SU-DHL-6 (cell line): ENCODE data around the gene ATP10D.

Experiments used
- H2AFZ ChIP-seq: fragments of 200-600 bp; sonication (generic); 2 replicates; pipeline ENCODE4 v1.6.1; 2014; ENCODE audit warnings: low read depth, mild to moderate bottlenecking, moderate library complexity, mixed read lengths, antibody characterized with exemption, low read length; ENCODE audit not compliant: severe bottlenecking
- H3F3A ChIP-seq: fragments of 200-600 bp; shearing (Covaris generic); 2 replicates; pipeline ENCODE4 v1.6.0; 2016; ENCODE audit warnings: antibody characterized with exemption, mild to moderate bottlenecking; ENCODE audit not compliant: insufficient read depth
- H3K27ac ChIP-seq: fragments of 200-600 bp; sonication (generic); 2 replicates; pipeline ENCODE4 v1.5.1; 2016; ENCODE audit warnings: low read depth, mild to moderate bottlenecking, low read length, moderate library complexity, mixed read lengths
- H3K27me3 ChIP-seq: fragments of 200-600 bp; sonication (generic), shearing (Covaris generic); 2 replicates; pipeline ENCODE4 v1.6.0; 2014; ENCODE audit warnings: mild to moderate bottlenecking, low read length
- H3K36me3 ChIP-seq: fragments of 200-600 bp; sonication (generic); 2 replicates; pipeline ENCODE4 v1.6.1; 2014; ENCODE audit warnings: mild to moderate bottlenecking, low read length, mixed read lengths
- H3K4me2 ChIP-seq: fragments of 300-600, 200-600 bp; shearing (Covaris generic), sonication (generic); 2 replicates; pipeline ENCODE4 v1.6.0; 2014; ENCODE audit warnings: low read length, low read depth, mild to moderate bottlenecking; ENCODE audit not compliant: poor library complexity, severe bottlenecking
- H3K4me3 ChIP-seq: fragments of 200-600 bp; sonication (generic); 2 replicates; pipeline ENCODE4 v1.5.1; 2014; ENCODE audit warnings: antibody characterized with exemption, low read length, mild to moderate bottlenecking, mixed read lengths; ENCODE audit not compliant: insufficient read depth, poor library complexity, severe bottlenecking
- H3K79me2 ChIP-seq: fragments of 200-600 bp; sonication (generic); 2 replicates; pipeline ENCODE4 v1.6.1; 2014; ENCODE audit warnings: mild to moderate bottlenecking, low read length, moderate library complexity; ENCODE audit not compliant: insufficient read depth
- H3K9ac ChIP-seq: fragments of 200-600 bp; sonication (generic); 2 replicates; pipeline ENCODE4 v1.7.0; 2014; ENCODE audit warnings: mild to moderate bottlenecking, low read length
- H3K9me2 ChIP-seq: fragments of 200-600 bp; sonication (generic); replicated peaks from 2 replicates; pipeline ENCODE4 v1.6.1; 2014; ENCODE audit warnings: low read length; ENCODE audit not compliant: insufficient read depth
- H3K9me3 ChIP-seq: fragments of 200-600 bp; sonication (generic); 2 replicates; pipeline ENCODE4 v1.6.1; 2014; ENCODE audit warnings: low read length, mixed read lengths; ENCODE audit not compliant: insufficient read depth
- H4K20me1 ChIP-seq: fragments of 200-600 bp; sonication (generic); 2 replicates; pipeline ENCODE4 v1.6.1; 2014; ENCODE audit warnings: low read depth, mild to moderate bottlenecking, antibody characterized with exemption, low read length, moderate library complexity, mixed read lengths
- EZH2phosphoT487 ChIP-seq: fragments of 200-600 bp; sonication (generic), shearing (Covaris generic); conservative IDR thresholded peaks from 2 replicates; pipeline ENCODE4 v1.6.1; 2018; ENCODE audit warnings: mild to moderate bottlenecking, antibody characterized with exemption, low read length, moderate library complexity, mixed read lengths
- TF ChIP-seq, protein P1 (sequence below): fragments of 200-600 bp; sonication (generic); IDR thresholded peaks from one replicate; pipeline ENCODE4 v1.5.1; 2017; ENCODE audit warnings: antibody characterized with exemption, mild to moderate bottlenecking, low read length, moderate library complexity; ENCODE audit not compliant: insufficient read depth, poor library complexity, severe bottlenecking

Gene ATP10D

GRCh38 chr4:47597696-47598095 lies 112.6 kb downstream of the ATP10D start:
- Histone ChIP-seq H3K27me3 (no peaks in the 10 kb centered on the region), H3K36me3 (no peaks in the 10 kb centered on the region), H3K79me2 (no peaks in the 10 kb centered on the region), H3K9ac (no peak overlapping the region), H4K20me1 (no peaks in the 10 kb centered on the region), H3F3A (no peaks in the 10 kb centered on the region), H3K4me2 (no peak overlapping the region), H3K27ac (no peak overlapping the region), H3K9me3 (no peaks in the 10 kb centered on the region), H3K4me3 (no peak overlapping the region), H3K9me2 (no peaks in the 10 kb centered on the region), H2AFZ (no peak overlapping the region)
- TF ChIP-seq, protein P1, sequence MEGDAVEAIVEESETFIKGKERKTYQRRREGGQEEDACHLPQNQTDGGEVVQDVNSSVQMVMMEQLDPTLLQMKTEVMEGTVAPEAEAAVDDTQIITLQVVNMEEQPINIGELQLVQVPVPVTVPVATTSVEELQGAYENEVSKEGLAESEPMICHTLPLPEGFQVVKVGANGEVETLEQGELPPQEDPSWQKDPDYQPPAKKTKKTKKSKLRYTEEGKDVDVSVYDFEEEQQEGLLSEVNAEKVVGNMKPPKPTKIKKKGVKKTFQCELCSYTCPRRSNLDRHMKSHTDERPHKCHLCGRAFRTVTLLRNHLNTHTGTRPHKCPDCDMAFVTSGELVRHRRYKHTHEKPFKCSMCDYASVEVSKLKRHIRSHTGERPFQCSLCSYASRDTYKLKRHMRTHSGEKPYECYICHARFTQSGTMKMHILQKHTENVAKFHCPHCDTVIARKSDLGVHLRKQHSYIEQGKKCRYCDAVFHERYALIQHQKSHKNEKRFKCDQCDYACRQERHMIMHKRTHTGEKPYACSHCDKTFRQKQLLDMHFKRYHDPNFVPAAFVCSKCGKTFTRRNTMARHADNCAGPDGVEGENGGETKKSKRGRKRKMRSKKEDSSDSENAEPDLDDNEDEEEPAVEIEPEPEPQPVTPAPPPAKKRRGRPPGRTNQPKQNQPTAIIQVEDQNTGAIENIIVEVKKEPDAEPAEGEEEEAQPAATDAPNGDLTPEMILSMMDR: no peak
- TF ChIP-seq EZH2phosphoT487: no peak

DNA sequence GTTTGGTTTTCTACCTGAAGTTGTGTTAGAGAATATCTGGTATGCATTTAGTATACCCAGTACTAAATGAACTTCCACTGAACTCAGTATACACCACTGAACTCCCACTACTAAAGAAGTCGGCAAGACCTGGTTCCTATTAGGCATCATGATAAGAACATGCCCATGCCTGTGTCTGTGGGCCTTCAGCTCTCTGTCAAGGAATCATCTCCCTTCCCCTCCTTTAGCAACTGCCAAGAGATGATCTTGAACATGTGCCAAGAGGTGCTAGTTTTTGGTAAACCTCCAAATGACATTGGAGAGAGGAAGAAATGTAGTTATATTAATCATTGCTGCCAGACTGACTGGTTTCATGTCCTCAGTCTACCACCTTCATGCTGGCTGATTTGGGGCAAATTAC lies 113.2 kb downstream of the ATP10D start:
- TF ChIP-seq, protein P1: no peak
- TF ChIP-seq EZH2phosphoT487: no peak
- Histone ChIP-seq H3K79me2 (no peaks in the 10 kb centered on the region), H3K9me3 (no peaks in the 10 kb centered on the region), H3K27me3 (no peaks in the 10 kb centered on the region), H4K20me1 (no peaks in the 10 kb centered on the region), H3K9me2 (no peaks in the 10 kb centered on the region), H3K9ac (no peak overlapping the region), H3K36me3 (no peaks in the 10 kb centered on the region), H3K4me3 (no peak overlapping the region), H3K4me2 (no peak overlapping the region), H3K27ac (no peak overlapping the region), H3F3A (no peaks in the 10 kb centered on the region), H2AFZ (no peak overlapping the region)

- Histone ChIP-seq H3K9me3 (no peaks in the 10 kb centered on the region), H3K9ac (no peak overlapping the region), H3K27ac (no peak overlapping the region), H4K20me1 (no peaks in the 10 kb centered on the region), H3K79me2 (no peaks in the 10 kb centered on the region), H3K9me2 (no peaks in the 10 kb centered on the region), H3K27me3 (no peaks in the 10 kb centered on the region), H2AFZ (no peak overlapping the region), H3K4me2 (no peak overlapping the region), H3K4me3 (no peak overlapping the region), H3K36me3 (no peaks in the 10 kb centered on the region), H3F3A (no peaks in the 10 kb centered on the region)
- TF ChIP-seq EZH2phosphoT487: no peak
- TF ChIP-seq, protein P1: no peak
These were observed 113.8 kb downstream of the ATP10D start for GRCh38 chr4:47598896-47599295.

GRCh38 chr4:47606482-47606881 lies 121.4 kb downstream of the ATP10D start:
- Histone ChIP-seq H3K4me3 (no peak overlapping the region), H4K20me1 (no peaks in the 10 kb centered on the region), H3F3A (no peaks in the 10 kb centered on the region), H3K27ac (no peak overlapping the region), H3K36me3 (no peaks in the 10 kb centered on the region), H3K9ac (no peak overlapping the region), H2AFZ (no peak overlapping the region), H3K4me2 (no peak overlapping the region), H3K9me3 (no peaks in the 10 kb centered on the region), H3K27me3 (no peaks in the 10 kb centered on the region), H3K79me2 (no peaks in the 10 kb centered on the region), H3K9me2 (no peaks in the 10 kb centered on the region)
- TF ChIP-seq, protein P1: no peak
- TF ChIP-seq EZH2phosphoT487: no peak
